Measurements from ENCODE around the gene IRAG1. TPM values are rescaled to one million over a fixed set of nuclear protein-coding genes. Genes with fewer than 3 reads are reported as not detected.

The IRAG1 gene
- polyA plus RNA-seq, 2 donors: 5.7 to 8.6 TPM

DNA sequence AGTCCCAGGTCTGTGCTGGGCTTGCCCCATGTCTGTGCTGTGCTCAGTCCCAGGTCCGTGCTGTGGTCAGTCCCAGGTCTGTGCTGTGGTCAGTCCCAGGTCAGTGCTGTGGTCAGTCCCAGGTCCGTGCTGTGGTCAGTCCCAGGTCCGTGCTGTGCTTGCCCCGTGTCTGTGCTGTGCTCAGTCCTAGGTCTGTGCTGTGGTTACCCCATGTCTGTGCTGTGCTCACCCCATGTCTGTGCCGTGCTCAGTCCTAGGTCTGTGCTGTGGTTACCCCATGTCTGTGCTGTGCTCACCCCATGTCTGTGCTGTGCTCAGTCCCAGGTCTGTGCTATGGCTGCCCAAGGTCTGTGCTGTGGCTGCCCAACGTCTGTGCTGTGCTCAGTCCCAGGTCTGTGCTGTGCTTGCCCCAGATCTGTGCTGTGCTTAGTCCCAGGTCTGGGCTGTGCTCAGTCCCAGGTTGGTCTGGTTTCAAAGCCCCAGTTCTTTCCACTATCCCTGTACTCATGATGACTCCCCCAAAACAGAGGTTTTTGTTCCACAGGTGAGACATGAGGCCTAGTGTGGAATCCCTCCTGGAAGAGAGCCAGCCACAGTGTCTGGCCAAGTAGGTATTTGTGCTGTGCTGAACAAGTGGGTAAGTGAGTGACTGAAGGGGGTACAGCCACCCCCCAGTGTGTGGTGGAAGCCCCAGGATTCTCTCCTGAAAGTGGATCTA is 34.8 kb downstream of the IRAG1 start:
- no peaks in the 10 kb centered on the region for H3K36me3 ChIP-seq (ENCODE audit: control insufficient read depth in 2 of 2, insufficient read depth in 2 of 2, low read length in 1 of 2)
- WGBS, 2 donors: 70 to 72% methylated on average over 6 of the region's 6 CpGs
- H3K4me3 ChIP-seq (ENCODE audit: low read depth in 1 of 2, low read length in 2 of 2): no peak overlapping the region
- H3K27ac ChIP-seq (ENCODE audit: low read depth in 2 of 2, low read length in 1 of 2): peak overlapping the region; percentile 85 to 96
- no peaks in the 10 kb centered on the region for H3K9me3 ChIP-seq (ENCODE audit: control insufficient read depth in 2 of 2, insufficient read depth in 1 of 2, low read depth in 1 of 2, low read length in 1 of 2)
- no peaks in the 10 kb centered on the region for H3K27me3 ChIP-seq (ENCODE audit: control insufficient read depth in 1 of 2, insufficient read depth in 2 of 2, low read length in 2 of 2)
- H3K4me1 ChIP-seq (ENCODE audit: control insufficient read depth in 2 of 2, insufficient read depth in 2 of 2, low read length in 1 of 2): peaks cover 18 to 29% of the 10 kb centered on the region in 2 donors

DNA sequence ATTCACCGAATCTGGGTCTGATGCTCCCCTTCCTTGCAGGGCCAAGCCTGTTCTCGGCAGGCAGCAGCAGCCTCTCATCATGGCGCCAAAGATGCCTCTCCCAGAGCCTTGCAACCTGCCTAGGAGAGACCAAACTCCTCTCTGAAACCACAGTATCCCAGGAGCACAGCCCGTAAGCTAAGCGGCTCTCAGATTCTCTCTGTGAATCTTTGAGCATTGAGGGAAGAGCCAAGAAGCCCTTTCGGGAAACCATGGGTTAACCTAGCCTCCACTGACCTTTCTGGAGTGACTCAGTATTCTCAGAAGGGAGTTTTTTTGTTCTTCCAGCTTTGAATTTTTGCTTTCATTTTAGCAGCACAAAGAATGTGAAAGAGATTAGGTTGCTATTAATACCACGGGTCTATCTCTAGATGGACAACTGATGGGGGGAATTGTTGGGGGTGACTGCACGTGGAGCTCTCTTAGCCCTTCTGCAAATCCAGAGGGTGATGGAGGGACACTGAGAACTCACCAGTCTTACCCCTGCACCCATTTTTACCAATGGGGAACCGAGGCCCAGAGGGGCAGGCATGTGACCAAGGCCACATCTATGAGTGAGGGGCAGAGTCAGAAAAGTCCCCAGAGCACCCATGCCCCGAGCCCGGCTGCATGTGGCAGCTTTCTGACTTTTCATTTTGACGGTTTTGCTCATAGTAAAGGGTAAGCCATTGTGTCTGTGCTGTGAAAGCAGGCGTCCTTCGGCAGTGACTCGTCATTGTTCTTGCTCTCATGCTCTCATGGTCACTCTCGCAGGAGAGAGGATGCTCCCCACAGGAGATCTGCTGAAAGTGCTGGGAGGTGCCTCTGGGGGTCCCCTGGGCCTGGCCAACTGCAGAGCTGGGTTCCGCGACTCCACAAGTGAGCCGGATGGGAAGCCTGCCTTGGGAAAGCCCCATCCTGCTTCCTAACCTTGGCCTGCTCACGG is 36.0 kb downstream of the IRAG1 start:
- H3K9me3 ChIP-seq (ENCODE audit: control insufficient read depth in 2 of 2, insufficient read depth in 1 of 2, low read depth in 1 of 2, low read length in 1 of 2): no peaks in the 10 kb centered on the region
- H3K4me1 ChIP-seq (ENCODE audit: control insufficient read depth in 2 of 2, insufficient read depth in 2 of 2, low read length in 1 of 2): peaks cover 20 to 39% of the 10 kb centered on the region in 2 donors
- peak overlapping the region; percentile 85 to 96 for H3K27ac ChIP-seq (ENCODE audit: low read depth in 2 of 2, low read length in 1 of 2)
- 26 to 41% methylated on average over 20 of the region's 20 CpGs for WGBS, 2 donors
- H3K4me3 ChIP-seq (ENCODE audit: low read depth in 1 of 2, low read length in 2 of 2): no peak overlapping the region
- H3K27me3 ChIP-seq (ENCODE audit: control insufficient read depth in 1 of 2, insufficient read depth in 2 of 2, low read length in 2 of 2): no peaks in the 10 kb centered on the region
- H3K36me3 ChIP-seq (ENCODE audit: control insufficient read depth in 2 of 2, insufficient read depth in 2 of 2, low read length in 1 of 2): no peaks in the 10 kb centered on the region

DNA sequence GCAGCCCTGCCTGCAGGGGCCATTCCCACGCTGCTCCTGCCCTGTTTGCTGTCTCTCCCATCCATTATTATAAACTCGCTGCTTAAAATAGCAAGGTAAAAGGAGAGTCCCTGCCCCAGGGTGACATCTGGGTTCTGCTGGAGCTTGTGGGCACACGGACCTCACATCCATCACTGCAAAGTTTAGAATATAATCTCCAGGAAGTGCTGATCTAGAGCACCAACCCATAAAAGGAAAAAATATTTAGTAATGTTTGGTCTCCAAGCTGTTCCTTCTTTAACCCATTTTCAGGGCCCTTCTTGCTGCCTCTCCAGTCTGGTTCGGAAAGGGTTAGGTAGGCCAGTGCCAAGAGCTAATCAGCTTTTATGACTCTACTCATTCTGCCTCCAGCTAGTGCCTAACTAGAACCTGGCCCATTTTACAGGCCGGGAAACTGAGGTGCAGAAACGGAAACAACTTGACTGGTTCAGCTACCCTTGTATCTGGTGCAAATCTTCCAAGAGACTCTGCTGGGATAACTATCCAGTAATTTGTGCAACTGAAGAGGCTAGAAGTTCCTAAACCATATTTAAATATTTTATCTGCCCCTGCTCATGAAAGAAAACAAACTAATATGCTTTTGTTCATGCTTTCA is 37.5 kb downstream of the IRAG1 start:
- peak overlapping the region; percentile 85 to 93 for H3K27ac ChIP-seq (ENCODE audit: low read depth in 2 of 2, low read length in 1 of 2)
- H3K4me1 ChIP-seq (ENCODE audit: control insufficient read depth in 2 of 2, insufficient read depth in 2 of 2, low read length in 1 of 2): peaks cover 20 to 44% of the 10 kb centered on the region in 2 donors

DNA sequence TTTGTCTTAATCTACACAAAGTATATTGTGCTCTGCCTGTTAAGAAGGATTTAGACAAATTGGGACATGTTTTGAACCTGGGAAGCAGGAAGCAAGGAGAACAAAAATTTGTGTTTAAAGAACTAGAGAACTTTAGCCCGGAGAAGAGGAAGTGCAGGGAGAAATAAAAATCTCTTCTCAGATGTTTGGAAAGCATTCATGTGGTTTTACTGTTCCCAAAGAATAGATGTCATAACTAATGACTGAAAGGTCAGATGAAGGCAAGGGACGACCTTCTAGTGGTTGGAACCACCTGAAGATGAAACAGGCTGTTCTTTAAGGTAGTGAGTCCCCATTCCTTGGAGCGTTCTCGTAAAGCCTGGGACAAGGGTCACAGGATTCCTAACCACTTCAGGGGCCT is 38.3 kb downstream of the IRAG1 start:
- Histone ChIP-seq H3K36me3 (ENCODE audit: control insufficient read depth in 2 of 2, insufficient read depth in 2 of 2, low read length in 1 of 2) (no peaks in the 10 kb centered on the region), H3K4me1 (ENCODE audit: control insufficient read depth in 2 of 2, insufficient read depth in 2 of 2, low read length in 1 of 2) (peaks cover 20 to 44% of the 10 kb centered on the region in 2 donors), H3K27ac (ENCODE audit: low read depth in 2 of 2, low read length in 1 of 2) (peak overlapping the region; percentile 85 to 93), H3K9me3 (ENCODE audit: control insufficient read depth in 2 of 2, insufficient read depth in 1 of 2, low read depth in 1 of 2, low read length in 1 of 2) (no peaks in the 10 kb centered on the region), H3K4me3 (ENCODE audit: low read depth in 1 of 2, low read length in 2 of 2) (no peak overlapping the region), H3K27me3 (ENCODE audit: control insufficient read depth in 1 of 2, insufficient read depth in 2 of 2, low read length in 2 of 2) (no peaks in the 10 kb centered on the region)
- WGBS, 2 donors: 32% methylated on average over 4 of the region's 4 CpGs

More for the DNA sequence above, 37.5 kb downstream of the IRAG1 start:
- Histone ChIP-seq H3K4me3 (ENCODE audit: low read depth in 1 of 2, low read length in 2 of 2) (no peak overlapping the region), H3K27me3 (ENCODE audit: control insufficient read depth in 1 of 2, insufficient read depth in 2 of 2, low read length in 2 of 2) (no peaks in the 10 kb centered on the region), H3K36me3 (ENCODE audit: control insufficient read depth in 2 of 2, insufficient read depth in 2 of 2, low read length in 1 of 2) (no peaks in the 10 kb centered on the region), H3K9me3 (ENCODE audit: control insufficient read depth in 2 of 2, insufficient read depth in 1 of 2, low read depth in 1 of 2, low read length in 1 of 2) (no peaks in the 10 kb centered on the region)
- WGBS, 2 donors: 44 to 62% methylated on average over 6 of the region's 6 CpGs

DNA sequence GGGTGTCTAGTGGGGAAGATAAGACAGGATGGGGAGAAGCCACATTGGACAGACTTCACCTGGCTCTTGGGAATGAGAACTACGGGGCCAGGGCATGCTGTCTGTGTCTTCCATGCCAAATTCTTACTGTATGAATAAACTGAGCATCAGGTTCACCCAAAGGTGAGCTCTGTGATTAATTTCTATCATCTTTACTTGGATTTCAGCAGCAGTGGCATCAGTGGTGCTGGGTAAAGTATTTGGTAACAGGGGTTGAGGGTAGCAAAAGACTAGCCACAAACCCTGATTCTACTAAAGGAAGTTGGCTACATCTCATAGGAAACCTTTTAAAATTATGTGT is 38.8 kb downstream of the IRAG1 start:
- Histone ChIP-seq H3K36me3 (ENCODE audit: control insufficient read depth in 2 of 2, insufficient read depth in 2 of 2, low read length in 1 of 2) (no peaks in the 10 kb centered on the region), H3K4me3 (ENCODE audit: low read depth in 1 of 2, low read length in 2 of 2) (no peak overlapping the region), H3K4me1 (ENCODE audit: control insufficient read depth in 2 of 2, insufficient read depth in 2 of 2, low read length in 1 of 2) (peaks cover 20 to 44% of the 10 kb centered on the region in 2 donors), H3K27ac (ENCODE audit: low read depth in 2 of 2, low read length in 1 of 2) (peak overlapping the region; percentile 85 to 94), H3K27me3 (ENCODE audit: control insufficient read depth in 1 of 2, insufficient read depth in 2 of 2, low read length in 2 of 2) (no peaks in the 10 kb centered on the region), H3K9me3 (ENCODE audit: control insufficient read depth in 2 of 2, insufficient read depth in 1 of 2, low read depth in 1 of 2, low read length in 1 of 2) (no peaks in the 10 kb centered on the region)
- WGBS, 2 donors: 36 to 53% methylated on average over 1 of the region's 1 CpG

DNA sequence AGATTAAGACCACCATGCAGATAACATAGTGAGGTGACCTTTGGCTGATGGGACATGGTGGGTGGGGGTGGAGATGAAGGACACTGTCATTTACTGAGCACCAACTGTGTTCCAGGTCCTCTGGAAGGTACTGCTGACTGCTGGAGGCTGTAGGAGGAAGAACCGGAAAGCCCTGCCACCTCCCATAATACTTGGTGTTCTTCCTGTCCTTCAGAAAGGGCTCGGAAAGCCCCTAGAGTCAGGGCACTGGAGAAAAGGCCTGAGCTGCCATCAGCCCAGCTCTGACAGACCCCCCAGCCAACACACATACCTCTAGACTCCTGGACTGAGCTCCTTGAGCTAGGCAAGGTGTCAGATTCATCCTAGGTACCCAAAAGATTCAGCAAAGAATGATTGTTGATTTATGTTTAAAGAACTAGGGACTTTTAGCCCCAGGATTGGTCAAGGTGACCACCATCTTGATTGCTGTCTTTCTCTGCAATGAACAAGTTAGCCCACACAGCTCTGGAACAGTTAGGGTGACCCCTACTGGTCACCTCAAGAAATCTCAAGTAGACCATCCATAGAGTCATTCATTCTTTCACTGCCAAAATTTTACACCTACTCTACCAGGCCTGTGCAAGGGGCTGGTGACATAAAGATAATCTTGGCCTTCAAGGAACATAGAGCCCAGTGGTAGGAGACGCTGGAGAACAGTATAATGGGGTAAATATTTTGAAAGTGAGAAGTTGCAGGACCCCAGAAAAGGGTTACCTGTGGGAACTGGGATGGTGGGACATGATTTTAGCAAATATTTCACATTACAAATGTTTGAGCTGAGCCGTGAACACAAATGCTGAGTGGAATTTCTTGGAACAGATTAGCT is 39.4 kb downstream of the IRAG1 start:
- Histone ChIP-seq H3K4me3 (ENCODE audit: low read depth in 1 of 2, low read length in 2 of 2) (no peak overlapping the region), H3K27ac (ENCODE audit: low read depth in 2 of 2, low read length in 1 of 2) (peak overlapping the region; percentile 85 to 94), H3K36me3 (ENCODE audit: control insufficient read depth in 2 of 2, insufficient read depth in 2 of 2, low read length in 1 of 2) (no peaks in the 10 kb centered on the region), H3K9me3 (ENCODE audit: control insufficient read depth in 2 of 2, insufficient read depth in 1 of 2, low read depth in 1 of 2, low read length in 1 of 2) (no peaks in the 10 kb centered on the region), H3K4me1 (ENCODE audit: control insufficient read depth in 2 of 2, insufficient read depth in 2 of 2, low read length in 1 of 2) (peaks cover 17 to 41% of the 10 kb centered on the region in 2 donors), H3K27me3 (ENCODE audit: control insufficient read depth in 1 of 2, insufficient read depth in 2 of 2, low read length in 2 of 2) (no peaks in the 10 kb centered on the region)
- 60 to 65% methylated on average over 4 of the region's 4 CpGs for WGBS, 2 donors

DNA sequence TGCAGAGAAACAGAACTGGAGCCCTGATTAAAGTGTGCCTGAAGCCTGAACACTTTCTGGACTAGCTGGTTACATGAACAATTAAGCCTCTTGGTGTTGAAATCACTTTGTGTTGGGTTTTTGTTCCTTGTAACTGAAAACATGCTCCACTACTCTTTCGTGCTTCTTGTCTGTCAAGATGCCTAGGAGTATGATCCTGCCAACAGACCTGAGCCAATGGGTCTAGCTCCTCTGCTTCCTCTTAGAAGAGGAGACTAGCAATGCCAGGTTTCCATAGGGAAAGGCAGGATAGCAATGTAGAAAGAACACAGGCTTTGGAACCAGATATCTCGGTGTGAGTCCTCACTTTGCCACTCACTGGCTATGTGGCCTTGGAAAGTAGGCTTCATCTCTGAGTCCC is 40.3 kb downstream of the IRAG1 start:
- Histone ChIP-seq H3K4me3 (ENCODE audit: low read depth in 1 of 2, low read length in 2 of 2) (no peak overlapping the region), H3K9me3 (ENCODE audit: control insufficient read depth in 2 of 2, insufficient read depth in 1 of 2, low read depth in 1 of 2, low read length in 1 of 2) (no peaks in the 10 kb centered on the region), H3K4me1 (ENCODE audit: control insufficient read depth in 2 of 2, insufficient read depth in 2 of 2, low read length in 1 of 2) (peaks cover 12 to 32% of the 10 kb centered on the region in 2 donors), H3K36me3 (ENCODE audit: control insufficient read depth in 2 of 2, insufficient read depth in 2 of 2, low read length in 1 of 2) (no peaks in the 10 kb centered on the region), H3K27me3 (ENCODE audit: control insufficient read depth in 1 of 2, insufficient read depth in 2 of 2, low read length in 2 of 2) (no peaks in the 10 kb centered on the region), H3K27ac (ENCODE audit: low read depth in 2 of 2, low read length in 1 of 2) (peak overlapping the region; percentile 85 to 94)
- WGBS, 2 donors: 46 to 66% methylated on average over 2 of the region's 2 CpGs

DNA sequence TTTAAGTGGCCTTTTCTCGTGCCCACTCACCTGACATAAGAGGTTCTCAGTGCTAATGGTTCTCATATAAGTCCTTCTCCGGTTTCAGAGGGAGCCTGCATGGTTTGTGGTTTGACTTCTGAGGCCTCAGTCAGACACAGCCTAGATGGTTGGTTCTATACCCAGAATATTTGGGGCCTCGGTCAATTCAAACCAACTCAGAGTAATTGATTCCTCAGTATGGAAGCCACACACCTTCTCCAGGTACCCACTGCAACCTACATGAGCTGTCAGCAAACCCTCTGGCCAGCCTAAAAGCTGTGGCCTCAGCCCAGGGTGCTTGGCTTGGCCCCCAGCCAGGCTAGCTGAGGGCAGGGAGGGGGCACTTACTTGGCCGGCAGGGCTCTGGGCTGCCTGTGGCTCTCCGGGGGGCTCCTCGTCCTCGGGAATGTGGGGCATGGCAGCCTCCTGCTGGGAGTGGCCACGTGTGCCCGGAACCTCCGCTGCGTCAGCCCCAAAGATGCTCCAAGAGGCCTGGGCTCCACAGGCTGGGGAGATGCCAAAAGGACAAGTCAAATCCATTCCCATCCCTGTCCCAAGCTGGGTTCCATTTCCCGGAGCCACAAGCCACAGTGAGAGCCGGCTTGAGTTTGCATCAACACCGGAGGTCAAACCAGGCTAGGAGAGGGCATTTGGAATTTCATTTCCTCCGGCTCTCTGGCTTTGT is 41.7 kb downstream of the IRAG1 start:
- H3K9me3 ChIP-seq (ENCODE audit: control insufficient read depth in 2 of 2, insufficient read depth in 1 of 2, low read depth in 1 of 2, low read length in 1 of 2): no peaks in the 10 kb centered on the region
- H3K36me3 ChIP-seq (ENCODE audit: control insufficient read depth in 2 of 2, insufficient read depth in 2 of 2, low read length in 1 of 2): no peaks in the 10 kb centered on the region
- H3K4me3 ChIP-seq (ENCODE audit: low read depth in 1 of 2, low read length in 2 of 2): no peak overlapping the region
- H3K4me1 ChIP-seq (ENCODE audit: control insufficient read depth in 2 of 2, insufficient read depth in 2 of 2, low read length in 1 of 2): peaks cover 10 to 23% of the 10 kb centered on the region in 2 donors
- 74 to 76% methylated on average over 15 of the region's 15 CpGs for WGBS, 2 donors
- H3K27me3 ChIP-seq (ENCODE audit: control insufficient read depth in 1 of 2, insufficient read depth in 2 of 2, low read length in 2 of 2): no peaks in the 10 kb centered on the region
- peak overlapping the region; percentile 25 to 27 for H3K27ac ChIP-seq (ENCODE audit: low read depth in 2 of 2, low read length in 1 of 2)
